Measurements from ENCODE around the gene KCTD15.

The KCTD15 gene

GRCh38 chr19:33859016-33859415 is 62.3 kb downstream of the KCTD15 start:
- DNase-seq (ENCODE audit: low read depth in 2 of 2): no peak

DNA sequence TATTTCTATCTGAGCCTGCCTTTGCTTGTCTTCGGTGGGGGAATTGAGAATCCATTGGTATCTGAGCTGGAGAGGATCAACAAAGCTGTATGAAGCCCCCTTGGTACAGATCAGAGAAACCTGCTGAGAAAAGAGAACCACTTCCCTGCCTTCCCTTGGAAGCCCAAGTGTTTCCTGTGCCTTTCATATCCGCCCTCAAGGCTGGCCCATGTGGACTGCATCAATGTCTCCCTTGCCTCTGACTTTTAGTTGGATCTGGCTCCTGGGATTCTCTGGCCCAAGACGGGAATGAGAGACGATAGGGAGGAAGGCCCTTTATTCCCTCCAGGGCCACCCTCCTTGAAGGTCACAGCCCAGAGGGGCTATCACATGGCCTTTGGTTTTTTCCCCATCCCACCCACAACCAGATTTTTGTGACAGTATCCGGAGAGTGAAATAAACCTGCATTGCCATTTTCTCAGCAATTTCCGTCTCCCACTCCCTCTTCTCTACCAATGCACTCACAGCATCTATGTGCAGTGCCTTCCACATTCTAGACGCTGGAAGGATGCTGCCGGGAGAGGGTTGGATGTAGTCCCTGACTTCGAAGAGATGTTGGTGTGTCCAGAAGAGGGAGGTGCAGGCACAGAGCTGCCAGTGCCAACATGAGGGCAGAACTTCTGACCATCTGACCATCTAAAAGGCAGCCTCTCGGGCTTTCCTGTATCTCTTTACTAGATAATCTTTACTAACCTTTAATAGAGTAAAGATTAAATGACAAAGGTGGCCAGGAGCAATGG is 63.8 kb downstream of the KCTD15 start:
- no peak for DNase-seq (ENCODE audit: low read depth in 2 of 2)

- DNase-seq (ENCODE audit: low read depth in 2 of 2): no peak
These were observed 65.3 kb downstream of the KCTD15 start for GRCh38 chr19:33861950-33862349.

- no peak for DNase-seq (ENCODE audit: low read depth in 2 of 2)
These were observed 66.3 kb downstream of the KCTD15 start for GRCh38 chr19:33862981-33863380.

DNA sequence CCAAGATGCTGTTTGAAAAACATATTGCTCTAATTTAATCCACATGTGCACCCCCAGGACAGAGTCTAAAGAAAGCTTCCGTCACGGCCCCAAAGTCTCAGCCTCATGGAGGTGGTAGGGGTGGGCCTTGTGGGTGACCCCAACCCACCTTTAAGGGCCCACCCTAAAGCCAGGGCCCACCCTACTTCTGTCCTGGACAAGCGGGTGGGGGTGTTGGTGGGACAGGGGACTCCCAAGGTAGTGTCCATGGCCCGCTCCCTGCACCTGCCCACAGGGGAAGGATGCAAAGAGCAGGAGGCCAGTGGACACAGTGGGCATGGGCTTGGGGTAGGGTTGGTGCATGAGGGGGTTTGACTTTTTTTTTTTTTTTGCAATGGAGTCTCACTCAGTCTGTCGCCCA is 66.8 kb downstream of the KCTD15 start:
- DNase-seq (ENCODE audit: low read depth in 2 of 2): no peak

DNA sequence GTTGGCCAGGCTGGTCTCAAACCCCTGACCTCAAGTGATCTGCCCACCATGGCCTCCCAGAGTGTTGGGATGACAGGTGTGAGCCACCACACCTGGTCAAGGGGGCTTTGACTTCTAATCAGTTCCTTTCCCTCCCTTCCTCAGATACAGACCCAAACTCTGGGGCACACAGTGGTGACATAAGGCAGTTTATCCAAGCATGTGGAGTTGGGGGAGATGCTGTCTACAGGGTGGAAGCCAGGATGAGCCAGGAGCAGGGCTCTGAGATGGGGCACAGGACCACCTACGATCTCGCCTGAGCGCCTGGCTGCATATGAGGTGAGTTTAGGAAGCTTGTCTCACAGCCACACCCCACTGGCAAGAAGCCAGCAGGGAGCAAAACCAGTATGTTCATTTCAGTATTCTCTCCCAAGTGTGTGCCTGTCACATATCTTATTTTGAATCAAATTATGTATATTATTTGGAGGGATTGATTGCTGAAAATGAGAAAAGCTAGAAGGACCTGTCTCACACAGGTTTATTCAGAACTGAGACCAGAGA is 67.7 kb downstream of the KCTD15 start:
- DNase-seq (ENCODE audit: low read depth in 2 of 2): no peak

GRCh38 chr19:33865306-33865705 is 68.6 kb downstream of the KCTD15 start:
- DNase-seq (ENCODE audit: low read depth in 2 of 2): no peak

Measured in stimulated activated CD4-positive, alpha-beta T cell treated with anti-CD3 and anti-CD28 coated beads, Interleukin-15, amount 100 ng/mL, for 48 hours (primary cell).